Umbilical cord (tissue), 2 donors: ENCODE measurements around the gene NUP133. TPM values are rescaled to one million over a fixed set of nuclear protein-coding genes. Genes with fewer than 3 reads are reported as not detected.
"Not testable (repeated sequence)": the region's sequence is repeated elsewhere in the genome, so short reads cannot be mapped to it uniquely, and the experiment has no call there.

ENCODE experiments used
- DNase-seq: peaks from one replicate; pipeline ENCODE4 v3.0.0-alpha.2; 2015; ENCODE audit warnings: low spot score
- total RNA-seq: library from RNA; depleted of rRNA; stranded (reverse); fragments of >200 nt; gene quantifications from one replicate; pipeline ENCODE4 v1.2.3, GENCODE V29; 2014; ENCODE audit warnings: low replicate concordance; ENCODE audit not compliant: insufficient read depth

Gene NUP133
- total RNA-seq, 1 donor from 2014 or later: 31.3 TPM

DNA sequence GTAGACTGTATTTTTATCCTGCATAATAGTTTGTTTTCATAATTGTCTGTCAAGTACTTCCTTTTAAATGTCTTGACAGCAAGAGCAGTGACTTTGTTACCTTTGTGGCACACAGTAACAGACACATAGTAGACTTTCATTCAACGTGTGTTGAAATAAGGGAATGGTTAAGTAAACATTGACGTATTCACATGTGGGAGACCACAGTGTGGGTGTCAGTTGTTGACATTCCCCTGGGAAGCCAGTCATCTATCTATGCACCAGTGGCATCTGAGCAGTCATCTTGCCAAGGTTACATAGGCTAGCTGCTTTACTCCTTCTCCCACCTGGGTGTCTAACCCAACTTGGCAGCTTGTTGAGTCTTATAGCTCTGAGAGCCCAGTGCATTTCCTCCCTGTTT, 1.4 kb upstream of the NUP133 start:
- DNase-seq: no peak

DNA sequence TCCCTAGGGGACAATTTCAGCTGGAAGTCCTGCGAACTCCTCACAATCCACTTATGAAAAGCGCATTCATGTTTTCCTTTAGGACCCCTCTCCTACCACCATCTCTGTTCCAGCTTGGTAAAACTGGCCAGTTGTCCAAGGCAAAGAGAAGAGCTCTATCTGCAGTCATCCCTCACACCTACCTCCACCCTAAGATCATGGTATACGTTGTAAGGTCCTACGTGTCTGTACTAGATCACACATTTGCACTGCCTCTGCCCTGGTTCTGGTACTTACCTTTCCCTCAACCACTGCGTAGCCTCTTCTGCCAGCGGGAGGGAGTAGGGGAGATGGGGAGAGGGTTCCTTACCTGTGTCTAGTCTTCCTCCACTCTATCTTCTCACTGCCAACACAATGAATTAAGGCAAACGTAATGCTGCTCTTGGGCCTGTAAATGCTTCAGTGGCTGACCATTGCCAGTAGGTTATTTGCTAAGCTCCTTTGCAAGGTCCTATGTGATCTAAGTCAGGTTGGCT, 739 bp upstream of the NUP133 start:
- no peak for DNase-seq

DNA sequence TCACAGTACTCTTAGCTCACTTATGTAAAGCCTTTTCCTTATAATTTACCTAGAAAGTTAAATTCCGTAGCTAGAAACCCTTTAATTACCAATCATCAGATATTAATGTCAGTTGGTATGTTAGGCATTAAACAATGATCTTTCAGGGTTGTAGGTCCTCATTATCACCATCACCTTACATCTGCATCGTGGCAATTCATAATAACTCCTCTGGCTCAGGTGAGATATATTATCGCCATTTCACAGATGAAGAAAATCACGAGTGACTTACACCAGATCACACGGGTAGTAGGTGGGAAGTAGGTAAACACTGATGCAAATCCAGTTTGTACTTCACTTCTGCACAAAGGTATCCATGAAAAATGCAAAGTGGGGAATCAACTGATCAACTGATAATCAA, 639 bp downstream of the NUP133 start:
- DNase-seq: no peak

DNA sequence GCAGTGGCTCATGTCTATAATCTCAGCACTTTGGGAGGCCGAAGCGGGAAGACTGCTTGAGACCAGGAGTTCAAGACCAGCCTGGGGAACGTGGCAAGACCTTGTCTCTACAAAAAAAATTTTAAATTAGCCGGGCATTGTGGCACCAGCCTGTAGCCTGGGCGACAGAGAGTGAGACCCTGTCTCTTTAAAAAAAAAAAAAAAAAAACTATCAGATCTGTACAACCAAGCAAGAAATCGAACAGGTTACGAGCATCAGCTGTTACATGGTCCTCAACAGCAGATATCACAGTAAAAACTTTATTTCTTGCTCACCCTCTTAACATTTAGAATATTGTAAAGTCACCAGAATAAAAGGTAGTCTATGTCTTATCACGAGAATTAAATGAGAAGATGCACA, 1.5 kb downstream of the NUP133 start:
- DNase-seq: no peak

DNA sequence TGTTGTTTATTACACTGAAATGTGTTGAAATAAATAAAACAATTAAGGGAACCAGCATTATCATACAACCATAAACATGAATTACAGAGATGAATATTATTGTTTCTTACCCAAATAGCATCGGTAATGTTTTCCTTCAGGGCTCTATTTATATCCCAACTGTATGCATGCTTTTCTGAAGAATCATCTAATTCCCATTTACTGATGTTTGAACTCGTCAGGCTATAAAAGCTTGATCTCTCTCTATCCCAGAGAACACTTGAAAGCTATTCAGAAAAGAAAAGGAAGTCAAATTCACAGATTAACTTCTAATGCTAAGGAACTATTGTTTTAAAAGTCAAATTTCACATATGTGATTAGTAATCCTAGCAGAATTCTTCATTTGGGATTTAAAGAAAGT, 12.4 kb downstream of the NUP133 start:
- DNase-seq: no peak

DNA sequence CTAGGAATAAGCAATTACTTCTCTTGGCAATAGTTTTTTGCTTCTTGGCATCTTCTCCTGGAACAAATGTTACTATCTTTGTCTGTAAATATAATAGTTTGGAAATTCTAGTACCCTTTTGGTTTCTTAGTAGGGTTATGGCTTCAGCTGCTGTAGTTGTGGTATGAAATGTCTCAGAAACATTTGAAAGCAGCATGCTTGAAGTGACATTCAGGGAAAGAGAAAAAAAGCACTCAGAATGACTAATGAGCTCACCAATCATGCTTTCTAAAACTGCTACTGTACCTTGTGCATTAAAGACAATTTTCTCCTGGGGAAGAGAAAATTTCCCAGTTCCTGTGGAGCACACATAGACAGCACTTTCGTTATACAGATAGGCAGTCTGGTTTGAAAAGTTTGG, 21.0 kb downstream of the NUP133 start:
- DNase-seq: no peak

DNA sequence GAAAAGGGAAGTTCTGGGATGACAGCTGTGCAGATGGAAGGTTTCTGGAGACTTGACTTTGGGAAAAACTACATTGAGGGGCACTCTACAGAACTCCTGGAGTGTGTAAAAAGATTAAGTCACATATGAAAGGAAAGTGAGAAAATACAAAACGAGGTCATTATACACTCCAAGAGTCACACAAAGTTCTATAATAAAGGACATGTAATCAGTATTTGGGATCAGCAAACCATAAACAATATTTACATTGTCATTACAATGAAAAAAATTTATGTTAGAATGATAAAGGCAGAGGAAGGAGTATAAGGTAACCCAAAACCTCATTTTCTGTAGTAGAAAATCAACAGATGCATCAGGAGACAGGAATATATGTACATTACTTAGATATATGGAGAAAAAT, 22.8 kb downstream of the NUP133 start:
- DNase-seq: no peak

DNA sequence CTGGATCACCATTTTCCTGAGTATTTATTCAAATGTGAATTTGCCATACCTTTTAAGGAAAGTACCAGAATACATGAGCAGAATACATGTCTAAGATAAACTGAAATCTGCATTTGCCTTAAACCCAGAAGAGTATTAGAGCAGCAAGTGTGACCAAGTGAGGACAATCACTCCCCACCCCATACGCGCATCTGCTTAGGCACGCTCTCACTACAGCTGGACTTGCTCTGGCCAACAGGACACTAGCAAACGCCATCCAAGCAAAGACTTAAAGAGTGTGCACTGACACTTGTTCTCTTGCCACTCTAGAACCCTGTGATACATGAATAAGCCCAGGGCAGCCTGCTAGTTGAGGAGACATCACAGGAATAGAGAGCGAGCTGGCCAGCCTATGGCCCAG, 25.6 kb downstream of the NUP133 start:
- DNase-seq: no peak

DNA sequence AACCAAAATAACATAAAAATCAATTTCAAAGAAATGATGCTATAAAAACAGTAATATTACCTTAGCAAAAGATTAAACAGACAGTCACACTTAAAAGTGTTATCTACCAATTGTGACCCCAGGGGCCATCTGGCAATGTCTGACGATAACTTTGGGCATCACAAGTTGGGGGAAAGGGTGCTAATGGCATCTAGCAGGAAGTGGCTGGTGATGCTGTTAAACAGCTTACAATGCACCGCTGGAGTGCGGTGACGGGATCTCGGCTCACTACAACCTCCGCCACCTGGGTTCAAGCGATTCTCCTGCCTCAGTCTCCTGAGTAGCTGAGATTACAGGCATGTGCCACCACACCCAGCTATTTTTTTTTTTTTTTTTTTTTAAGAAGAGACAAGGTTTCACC, 27.6 kb downstream of the NUP133 start:
- no peak for DNase-seq

DNA sequence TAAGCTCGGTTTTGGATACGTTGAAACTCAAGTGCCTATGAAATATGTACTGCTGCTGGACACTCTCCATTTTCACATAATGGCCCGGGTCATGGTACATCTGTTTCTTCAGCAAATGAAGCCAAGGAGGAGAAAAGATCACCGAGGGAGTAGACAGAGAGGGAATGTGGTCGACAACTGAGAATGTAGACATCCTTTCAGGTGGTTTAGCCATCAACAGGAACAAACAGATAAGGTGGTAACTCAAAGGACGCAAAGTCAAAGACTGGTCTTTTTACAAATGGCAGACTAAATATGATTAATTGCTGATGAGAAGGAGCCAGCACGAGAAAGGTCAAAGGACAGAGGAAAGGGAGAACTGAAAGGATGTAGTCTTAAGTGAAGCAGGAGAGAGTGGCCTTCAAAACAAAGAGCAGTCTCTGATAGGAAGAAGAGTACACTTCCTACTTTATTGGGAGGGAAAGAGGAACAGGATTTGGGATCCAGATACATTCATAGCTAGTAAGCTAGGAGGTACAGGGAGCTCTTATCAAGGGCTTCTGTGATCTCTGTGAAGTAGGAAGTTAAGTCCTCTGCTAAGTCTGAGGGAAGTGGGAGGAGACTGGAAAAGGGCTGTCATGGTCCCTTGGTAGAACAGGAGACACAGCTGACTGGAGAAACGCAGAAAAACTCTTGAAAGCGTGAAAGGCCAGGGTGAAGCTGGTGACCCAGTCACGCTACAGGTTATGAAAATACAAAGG, 28.3 kb downstream of the NUP133 start:
- peak; percentile 5 for DNase-seq

DNA sequence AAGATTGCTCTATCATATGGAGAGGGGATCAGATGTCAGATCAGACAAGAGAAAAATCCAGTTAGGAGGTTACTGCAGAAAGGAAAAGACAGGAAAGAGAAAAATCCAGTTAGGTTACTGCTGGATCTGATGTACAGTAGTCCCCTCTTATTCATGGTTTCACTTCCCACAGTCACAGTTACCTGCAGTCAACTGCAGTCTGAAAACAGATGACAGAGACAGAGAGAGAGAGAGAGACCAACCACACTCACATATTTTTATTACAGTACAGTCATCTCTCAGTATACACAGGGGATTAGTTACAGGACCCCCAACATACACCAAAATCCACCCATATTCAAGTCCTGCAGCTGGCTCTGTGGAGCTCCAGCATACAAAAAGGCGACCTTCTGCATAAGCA, 29.3 kb downstream of the NUP133 start:
- DNase-seq: no peak

DNA sequence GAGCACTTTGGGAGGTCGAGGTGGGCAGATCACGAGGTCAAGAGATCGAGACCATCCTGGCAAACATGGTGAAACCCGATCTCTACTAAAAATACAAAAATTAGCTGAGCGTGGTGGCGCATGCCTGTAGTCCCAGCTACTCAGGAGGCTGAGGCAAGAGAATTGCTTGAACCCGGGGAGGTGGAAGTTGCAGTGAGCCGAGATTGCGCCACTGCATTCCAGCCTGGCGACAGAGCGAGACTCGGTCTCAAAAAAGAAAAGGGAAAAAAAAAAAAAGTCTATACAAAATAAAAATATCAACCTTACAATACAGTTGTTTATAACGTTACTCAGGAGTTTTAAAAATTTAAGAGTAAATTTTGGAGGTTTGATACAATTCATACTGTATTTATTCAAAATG, 32.3 kb downstream of the NUP133 start:
- not testable (repeated sequence) for DNase-seq

DNA sequence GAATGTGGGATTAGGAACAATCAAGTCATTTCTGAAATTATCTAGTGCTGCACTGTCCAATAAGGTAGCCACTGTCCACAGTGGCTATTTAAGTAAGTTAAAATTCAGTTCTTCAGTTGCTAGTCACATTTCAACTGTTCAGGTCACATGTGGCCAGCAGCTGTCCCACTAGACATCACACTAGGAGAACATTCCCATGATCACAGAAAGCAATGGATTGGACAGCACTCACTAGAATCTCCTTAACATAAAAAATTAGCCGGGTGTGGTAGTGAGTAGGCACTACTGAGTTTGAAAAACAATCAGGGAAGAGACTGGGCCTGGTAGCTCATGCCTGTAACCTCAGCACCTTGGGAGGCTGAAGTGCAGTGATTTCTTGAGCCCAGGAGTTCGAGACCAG, 33.6 kb downstream of the NUP133 start:
- DNase-seq: no peak

DNA sequence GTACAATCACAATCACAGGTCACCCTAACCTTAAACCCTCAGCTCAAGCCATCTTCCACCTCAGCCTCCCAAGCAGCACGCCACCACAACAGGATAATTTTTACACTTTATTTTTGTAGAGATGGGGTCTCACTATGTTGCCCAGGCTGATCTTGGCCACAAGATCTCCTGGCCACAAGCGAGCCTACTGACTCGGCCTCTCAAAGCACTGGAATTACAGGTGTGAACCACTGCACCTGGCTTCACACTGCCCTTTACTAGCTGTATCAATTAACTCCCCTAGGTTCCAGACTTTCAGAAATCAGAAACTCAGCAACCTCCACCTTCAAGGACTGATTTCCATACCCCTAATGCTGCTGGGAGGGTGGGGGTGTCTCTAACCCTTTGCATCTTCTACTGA, 37.0 kb downstream of the NUP133 start:
- no peak for DNase-seq

DNA sequence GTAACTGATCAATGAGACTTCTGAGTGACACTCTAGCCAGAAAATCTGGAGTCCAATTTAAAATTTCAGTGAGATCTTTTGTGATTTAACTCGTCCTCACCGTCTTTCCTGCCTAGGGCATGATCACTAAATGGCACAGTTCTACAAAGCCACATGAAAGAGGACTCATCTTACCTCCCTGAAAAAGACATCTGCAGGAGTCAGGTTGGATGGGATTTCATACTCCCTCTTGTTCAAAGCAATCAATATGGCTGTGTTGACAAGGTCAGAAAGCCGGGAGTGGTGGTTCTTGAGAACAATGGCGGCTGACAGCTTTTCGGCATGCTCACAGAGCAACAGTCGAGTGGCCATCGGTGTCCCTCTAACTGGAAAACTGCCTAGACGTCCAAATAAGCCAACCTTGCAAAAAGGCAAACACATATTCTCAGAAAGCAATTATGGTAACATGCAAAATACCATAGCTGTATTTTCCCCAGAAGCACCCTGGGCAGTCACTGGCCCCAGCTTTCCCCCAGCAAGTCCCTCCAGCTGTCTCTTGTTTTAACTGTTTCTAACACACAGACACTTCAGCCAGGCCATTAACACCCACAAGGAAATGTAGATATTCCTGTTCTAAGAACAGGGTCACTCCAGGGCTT, 37.6 kb downstream of the NUP133 start:
- no peak for DNase-seq

DNA sequence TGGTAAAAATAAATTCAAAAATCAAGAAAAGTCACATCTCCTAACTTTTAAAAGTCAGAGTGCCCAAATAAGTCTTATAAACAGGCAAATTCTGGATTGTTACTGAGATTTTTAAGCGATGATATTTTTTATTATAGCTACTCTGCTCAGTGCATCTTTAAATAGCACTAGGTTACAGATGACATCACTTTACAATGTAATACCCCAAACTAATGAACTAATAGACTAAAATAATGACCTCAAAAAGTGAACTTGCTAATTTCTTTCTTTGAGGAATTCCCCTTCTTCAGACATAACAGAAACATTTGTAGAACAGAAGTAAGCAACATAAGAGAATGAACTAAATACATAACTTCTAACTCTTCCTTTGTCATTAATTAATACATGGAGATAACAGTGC, 41.3 kb downstream of the NUP133 start:
- no peak for DNase-seq

DNA sequence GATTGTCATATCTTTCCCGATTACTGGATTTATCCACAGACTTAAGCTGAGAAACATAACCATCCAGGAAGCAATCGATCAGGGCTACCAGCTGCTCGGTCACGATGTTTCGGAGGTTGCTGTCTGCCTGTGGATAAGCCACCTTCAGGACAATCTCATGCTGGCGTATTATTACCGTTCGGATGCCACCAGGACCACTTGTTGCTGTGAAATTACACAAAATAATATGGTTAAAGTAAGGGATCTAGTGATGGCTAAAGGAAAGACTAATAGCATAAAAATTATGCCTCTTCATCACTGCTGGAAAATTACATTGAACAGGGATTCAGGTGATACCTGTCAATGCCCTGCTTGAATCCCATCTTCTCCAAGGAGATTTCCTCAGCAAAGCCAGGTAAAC, 43.5 kb downstream of the NUP133 start:
- no peak for DNase-seq

DNA sequence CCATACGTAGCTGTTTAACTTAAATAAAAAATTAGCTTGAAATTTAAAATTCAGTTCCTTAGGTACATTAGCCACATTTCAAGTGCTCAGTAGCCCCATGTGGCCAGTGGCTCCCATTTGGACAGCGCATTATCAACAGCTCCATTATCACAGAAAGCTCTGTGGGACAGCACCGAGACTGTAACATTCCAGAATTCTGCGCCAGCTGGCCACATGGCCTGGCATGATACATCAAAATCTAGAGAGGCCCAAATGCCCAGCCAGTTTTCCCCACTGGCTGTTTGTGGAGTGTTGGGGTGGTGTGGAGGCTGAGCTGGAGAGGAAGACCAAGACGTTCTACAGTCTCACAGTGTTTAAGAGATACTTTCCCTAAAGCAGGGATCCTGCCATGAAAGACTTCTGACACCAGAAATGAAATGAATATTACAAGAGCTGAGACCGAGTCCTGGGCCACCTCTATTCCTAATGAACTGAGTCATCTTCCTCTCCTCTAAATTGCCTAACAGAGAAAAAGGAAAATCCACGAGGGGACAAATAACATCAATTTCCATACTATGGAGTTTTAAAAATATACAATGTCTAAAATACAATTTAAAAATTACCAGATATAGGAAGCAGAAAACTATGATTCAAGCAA, 47.0 kb downstream of the NUP133 start:
- DNase-seq: no peak

DNA sequence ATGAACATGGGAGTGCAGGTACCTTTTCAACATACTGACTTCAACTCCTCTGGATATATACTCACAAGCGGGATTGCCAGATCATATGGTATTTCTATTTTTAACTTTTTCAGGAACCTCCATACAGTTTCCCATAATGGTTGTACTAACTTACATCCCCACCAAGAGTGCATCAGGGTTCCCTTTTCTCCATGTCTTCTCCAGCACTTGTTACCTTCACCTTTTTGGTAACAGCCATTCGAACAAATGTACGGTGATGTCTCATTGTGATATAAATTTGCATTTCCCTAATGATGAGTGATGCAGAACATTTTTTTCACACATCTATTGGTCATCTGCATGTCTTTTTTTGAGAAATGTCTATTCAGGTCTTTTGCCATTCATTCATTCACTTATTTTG, 48.3 kb downstream of the NUP133 start:
- no peak for DNase-seq

DNA sequence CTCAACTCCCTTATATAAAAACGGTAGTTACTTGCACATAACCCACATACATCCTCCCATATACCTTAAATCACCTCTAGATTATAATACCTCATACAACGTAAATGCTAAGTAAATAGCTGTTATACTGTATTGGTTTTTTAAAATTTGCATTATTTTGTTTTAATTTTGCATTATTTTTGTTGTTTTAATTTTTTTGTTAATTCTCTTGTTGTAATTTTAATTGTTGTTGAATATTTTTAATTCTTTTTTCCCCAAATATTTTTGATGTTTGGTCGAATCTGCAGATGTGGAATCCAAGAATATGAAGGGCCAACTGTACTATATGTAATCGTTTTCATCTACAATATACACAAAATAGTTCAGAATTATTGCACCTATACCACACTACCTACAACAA, 50.7 kb downstream of the NUP133 start:
- DNase-seq: no peak

DNA sequence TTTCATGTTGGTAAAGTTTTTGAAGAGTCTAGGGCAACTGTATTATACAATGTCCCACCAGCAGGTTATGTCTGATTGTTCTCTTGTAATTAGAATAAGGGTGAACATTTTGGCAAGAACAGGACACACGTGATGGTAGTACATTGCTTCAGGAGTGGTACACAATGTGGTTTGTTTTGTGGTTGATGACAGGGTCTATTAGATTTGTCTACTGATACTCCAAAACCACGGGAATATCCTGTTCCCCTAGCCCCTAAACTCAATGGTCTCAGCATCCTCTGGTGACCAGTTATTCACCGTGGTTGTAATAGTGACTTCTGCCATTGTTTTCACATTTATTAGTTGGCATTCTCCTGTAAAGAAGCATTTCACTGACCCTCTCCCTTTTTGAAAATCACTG, 52.1 kb downstream of the NUP133 start:
- no peak for DNase-seq

DNA sequence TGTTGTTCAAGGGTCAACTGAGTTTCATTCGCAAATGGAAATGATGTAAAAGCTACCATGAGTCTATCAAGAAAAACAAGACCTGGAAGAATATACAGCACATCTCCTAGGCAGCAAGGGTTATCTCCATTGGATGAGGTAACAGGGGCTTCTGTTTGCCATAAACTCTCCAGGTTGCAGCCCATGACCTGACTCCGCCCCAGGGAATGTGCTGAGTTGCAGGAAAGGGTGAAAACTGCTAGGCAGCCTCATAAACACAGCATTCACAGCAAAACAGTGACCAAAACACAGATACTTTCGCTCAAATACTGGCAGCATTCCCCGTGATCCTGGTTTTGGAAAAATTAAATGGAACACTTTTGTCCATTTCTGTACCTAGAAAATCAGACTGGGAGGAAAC, 54.1 kb downstream of the NUP133 start:
- peak; percentile 19 for DNase-seq
